HG03060 (cell line): ENCODE data around the gene OLIG1.

Experiments
- ATAC-seq: cut with Tn5 transposase; IDR thresholded peaks from one replicate; pipeline ENCODE4 v1.9.1; 2021; ENCODE audit warnings: low read depth, moderate number of reproducible peaks; ENCODE audit not compliant: unreplicated experiment

The OLIG1 gene

GRCh38 chr21:33059380-33059841 is 10.5 kb upstream of the OLIG1 start:
- no peak for ATAC-seq

- no peak for ATAC-seq
These were observed 8.7 kb upstream of the OLIG1 start for GRCh38 chr21:33061233-33061632.

GRCh38 chr21:33063375-33063883 is 6.5 kb upstream of the OLIG1 start:
- no peak for ATAC-seq

- no peak for ATAC-seq
These were observed 5.9 kb upstream of the OLIG1 start for GRCh38 chr21:33063907-33064622.

DNA sequence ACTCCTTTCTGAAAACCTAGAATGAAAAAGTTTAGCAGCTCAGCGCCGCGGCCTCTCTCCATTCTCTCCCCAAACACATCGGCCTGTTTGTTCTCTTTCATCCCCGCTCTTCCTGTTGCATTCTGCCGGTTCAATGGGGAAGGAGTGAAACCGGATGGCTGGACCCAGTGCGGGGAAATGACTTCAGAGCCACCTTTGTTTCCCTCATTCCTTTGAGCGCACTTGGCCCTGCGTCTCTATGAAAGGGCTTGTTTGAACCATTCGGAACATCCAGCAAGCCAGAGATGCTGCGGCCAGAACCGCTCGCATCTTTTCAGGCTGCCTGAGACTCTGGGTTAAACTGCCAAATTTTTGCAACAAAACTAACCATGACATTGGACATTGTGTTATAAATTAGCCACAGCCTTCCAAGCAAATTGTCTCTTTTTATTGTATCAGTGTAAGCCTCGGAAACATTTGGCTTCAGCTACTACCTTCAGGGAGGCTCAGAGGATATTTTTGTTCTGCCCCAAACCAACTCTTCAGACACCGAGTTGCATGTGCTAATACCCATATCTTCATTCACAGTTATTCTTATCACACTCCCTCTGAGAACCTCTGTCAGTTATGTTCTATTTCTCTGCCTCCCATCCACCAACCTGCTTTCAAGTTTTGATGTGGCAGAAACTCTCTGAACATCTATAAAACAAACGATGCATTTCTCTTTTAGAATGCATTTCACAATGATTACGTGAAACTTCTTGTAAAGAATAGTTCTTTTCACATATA is 5.1 kb upstream of the OLIG1 start:
- ATAC-seq: no peak

- no peak for ATAC-seq
These were observed 2.9 kb upstream of the OLIG1 start for GRCh38 chr21:33067043-33067442.

- ATAC-seq: no peak
These were observed 2.5 kb upstream of the OLIG1 start for GRCh38 chr21:33067457-33067856.

DNA sequence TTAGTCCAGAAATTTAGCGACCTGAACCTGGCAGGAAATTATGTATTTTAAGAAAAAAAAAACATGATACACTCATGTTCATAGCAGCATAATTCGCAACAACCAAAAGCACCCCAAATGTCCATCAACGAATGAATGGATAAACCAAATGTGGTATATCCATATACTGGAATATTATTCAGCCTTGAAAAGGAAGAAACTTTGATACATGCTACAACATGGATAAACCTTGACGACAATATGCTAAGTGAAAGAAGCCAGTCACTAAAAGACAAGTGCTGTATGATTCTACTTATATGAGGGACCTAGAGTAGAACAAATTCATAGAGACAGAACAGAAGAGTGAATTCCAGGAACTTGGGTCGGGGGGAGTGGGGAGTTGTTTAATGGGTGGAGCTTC is 698 bp upstream of the OLIG1 start:
- no peak for ATAC-seq

GRCh38 chr21:33069645-33069993 is 322 bp upstream of the OLIG1 start:
- no peak for ATAC-seq

GRCh38 chr21:33070744-33070997 is 730 bp downstream of the OLIG1 start:
- no peak for ATAC-seq

DNA sequence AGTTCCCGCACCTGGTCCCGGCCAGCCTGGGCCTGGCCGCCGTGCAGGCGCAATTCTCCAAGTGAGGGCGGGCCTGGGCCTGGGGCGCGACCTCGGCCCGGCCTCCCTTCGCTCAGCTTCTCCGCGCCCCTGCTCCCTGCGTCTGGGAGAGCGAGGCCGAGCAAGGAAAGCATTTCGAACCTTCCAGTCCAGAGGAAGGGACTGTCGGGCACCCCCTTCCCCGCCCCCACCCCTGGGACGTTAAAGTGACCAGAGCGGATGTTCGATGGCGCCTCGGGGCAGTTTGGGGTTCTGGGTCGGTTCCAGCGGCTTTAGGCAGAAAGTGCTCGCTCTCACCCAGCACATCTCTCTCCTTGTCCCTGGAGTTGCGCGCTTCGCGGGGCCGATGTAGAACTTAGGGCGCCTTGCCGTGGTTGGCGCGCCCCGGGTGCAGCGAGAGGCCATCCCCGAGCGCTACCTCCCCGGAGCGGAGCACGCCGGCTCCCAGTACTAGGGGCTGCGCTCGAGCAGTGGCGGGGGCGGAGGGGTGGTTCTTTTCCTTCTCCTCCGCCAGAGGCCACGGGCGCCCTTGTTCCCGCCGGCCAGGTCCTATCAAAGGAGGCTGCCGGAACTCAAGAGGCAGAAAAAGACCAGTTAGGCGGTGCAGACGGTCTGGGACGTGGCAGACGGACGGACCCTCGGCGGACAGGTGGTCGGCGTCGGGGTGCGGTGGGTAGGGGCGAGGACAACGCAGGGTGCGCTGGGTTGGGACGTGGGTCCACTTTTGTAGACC is 1.2 kb downstream of the OLIG1 start:
- ATAC-seq: no peak

DNA sequence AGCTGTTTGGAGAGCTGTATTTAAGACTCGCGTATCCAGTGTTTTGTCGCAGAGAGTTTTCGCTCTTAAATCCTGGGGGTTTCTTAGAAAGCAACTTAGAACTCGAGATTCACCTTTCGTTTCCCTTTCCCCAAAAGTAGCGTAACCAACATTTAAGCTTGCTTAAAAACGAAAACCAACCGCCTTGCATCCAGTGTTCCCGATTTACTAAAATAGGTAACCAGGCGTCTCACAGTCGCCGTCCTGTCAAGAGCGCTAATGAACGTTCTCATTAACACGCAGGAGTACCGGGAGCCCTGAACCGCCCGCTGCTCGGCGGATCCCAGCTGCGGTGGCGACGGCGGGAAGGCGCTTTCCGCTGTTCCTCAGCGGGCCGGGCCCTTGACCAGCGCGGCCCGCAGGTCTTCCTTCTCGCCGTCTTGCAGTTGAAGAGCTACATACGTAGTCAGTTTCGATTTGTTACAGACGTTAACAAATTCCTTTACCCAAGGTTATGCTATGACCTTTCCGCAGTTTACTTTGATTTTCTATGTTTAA is 1.9 kb downstream of the OLIG1 start:
- no peak for ATAC-seq

DNA sequence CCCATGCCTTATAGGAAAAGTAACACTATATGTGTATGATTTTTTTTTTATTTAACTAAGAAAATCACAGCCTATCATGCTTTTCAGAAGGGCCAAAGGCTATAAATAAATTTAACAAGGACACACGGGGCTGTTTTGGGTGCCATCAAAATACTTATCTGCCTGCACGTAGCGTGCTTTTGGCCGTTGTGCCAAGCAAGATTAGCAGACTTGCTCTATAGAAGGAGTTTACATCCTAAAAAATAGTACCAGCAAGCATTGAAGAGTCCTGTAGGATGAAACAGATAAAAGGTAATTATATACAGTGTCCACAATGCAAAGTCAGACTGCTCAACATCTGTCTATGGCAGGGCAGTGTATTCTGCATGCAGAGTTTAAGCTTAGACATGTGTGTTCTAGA is 3.7 kb downstream of the OLIG1 start:
- no peak for ATAC-seq

DNA sequence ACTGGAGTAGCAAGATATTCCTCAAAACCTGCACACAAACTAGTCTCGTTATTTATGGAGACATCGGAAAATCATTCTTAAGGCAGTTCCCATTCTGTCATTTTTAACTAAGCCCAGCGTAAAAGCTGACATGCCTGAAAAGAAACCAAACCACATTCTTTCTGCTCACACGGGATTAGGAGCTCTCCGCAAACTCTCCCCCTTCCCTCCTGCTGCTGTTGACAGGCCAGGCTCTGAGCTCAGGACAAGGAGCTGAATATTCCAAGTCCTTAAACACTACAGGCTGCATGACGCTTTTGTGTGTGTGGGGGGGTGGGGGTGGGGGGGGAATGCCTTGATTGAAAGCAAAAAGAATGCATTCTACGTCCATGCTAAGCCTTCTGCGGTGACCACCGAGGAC is 5.2 kb downstream of the OLIG1 start:
- ATAC-seq: no peak

DNA sequence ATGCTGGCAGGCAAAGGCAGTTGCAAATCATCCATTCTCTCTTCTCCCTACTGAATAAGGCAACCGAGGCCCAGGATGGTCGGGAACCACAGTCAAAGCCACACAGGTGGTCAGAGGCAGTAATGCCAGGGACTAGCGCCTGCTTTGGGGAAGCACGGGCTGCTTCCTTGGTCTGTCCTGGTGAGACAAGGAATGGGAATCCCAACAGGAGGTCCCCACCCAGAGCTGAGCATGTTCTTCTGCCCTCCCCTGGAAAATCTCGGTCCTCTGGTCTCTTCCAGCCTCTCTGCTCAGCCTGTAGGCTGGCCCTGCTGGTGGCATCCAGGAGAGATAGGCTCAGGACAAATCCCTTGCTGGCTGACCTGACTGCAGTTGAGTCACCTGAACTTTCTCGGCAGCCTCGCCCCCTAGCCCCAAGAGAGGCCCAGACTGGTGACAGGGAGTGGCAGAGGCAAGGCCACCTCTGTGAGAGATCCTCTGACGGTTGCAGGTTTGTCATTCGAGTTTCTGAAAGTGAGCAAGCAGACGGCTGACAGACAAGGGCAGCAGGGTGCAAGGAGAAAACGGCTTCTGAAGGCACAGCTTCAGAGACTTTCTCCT is 5.8 kb downstream of the OLIG1 start:
- no peak for ATAC-seq

GRCh38 chr21:33076600-33077329 is 6.8 kb downstream of the OLIG1 start:
- ATAC-seq: no peak

DNA sequence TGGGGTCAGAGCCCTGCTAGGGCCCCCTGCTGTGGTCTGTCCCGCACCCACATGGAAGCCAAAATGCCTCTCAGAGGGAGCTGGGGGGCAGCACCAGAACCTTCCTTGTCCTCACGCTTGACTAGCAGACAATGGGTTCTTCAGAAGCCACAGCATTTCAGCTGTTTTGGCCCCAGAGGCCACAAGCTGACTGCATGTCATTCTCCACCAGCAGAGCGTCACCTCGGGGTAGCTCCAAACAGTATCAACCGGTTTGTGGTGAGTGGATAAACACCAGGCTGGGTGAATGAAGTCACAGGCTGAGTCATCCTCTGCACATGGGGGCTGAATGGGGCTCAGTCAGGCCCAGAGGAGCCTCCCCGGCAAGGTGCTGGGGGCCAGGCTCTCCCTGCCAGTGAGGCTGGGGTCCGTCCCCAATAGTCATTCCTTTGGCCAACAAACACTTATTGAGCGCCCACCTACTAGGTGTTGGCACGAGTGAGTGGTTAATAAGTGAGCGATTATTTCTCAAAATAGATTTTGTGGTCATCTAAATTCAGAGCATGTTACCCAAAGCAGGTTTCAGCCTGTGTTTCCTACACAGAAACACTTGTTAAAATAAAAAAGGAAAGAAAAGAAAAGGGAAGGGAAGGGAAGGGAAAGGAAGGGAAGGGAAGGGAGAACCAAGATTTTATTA is 9.1 kb downstream of the OLIG1 start:
- peak; percentile 95 for ATAC-seq

DNA sequence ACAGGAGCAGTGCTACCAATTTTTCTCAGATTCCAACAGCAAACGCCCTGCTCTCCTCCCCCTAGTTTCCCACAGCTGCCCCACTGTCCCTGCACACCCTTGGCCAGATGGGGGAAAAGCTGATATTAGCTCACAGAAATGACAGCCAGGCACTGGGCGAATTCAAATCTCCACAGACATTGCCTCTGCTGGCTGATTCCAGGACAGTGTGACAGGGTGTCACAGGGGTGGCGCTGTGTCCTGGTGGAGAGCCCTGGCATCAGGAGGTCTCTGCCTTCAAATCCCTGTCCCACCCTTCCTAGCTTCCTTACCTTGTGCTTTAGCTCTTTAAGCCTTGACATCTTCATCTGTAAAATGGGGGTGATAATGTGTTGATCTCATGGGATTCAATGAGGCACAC is 10.4 kb downstream of the OLIG1 start:
- no peak for ATAC-seq

DNA sequence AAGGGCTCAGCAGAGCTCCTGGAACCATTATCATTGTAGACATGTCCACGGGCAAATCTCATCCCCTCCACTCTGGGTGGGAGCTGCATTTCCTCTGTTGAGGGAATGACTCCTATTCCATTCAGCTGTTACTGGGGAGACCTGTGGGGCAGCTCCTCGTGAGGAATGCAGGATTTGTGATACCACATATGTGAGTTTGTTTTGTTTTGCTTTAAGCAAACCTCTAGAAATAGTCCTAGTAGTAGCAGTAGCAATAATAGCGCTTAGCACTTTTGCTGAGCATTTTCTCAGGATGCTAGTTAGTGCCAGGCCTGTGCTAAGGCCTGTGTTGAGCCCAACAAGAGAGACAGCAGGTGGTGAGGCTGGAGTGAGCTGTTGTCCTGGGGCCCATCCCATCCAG is 10.8 kb downstream of the OLIG1 start:
- ATAC-seq: no peak

- no peak for ATAC-seq
These were observed 18.4 kb downstream of the OLIG1 start for GRCh38 chr21:33088384-33088783.
